DMS79 treated with DMSO at 0.1 percent for 48 hours (cell line): ENCODE results near the gene CALN1.

ENCODE experiments used
- DNase-seq: peaks from one replicate; lab custom pipeline; 2025; lab: John Stamatoyannopoulos, UW

Gene CALN1

DNA sequence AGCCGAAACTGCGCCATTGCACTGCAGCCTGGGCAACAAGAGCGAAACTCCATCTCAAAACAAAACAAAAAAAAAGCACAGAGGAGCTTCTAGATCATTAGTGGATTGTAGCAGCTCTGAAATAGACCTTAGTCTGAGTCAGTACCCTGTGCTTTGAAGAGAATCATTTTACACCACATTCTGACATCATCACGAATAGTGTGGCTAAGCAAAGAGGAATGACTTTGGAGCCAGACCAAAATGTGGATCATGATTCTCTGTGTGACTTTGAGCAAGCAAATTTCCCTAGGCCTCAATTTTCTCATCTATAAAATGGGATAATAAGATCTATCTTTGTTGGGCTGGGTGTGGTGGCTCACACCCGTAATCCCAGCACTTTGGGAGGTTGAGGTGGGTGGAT lies 618.9 kb downstream of the CALN1 start:
- no peak for DNase-seq

DNA sequence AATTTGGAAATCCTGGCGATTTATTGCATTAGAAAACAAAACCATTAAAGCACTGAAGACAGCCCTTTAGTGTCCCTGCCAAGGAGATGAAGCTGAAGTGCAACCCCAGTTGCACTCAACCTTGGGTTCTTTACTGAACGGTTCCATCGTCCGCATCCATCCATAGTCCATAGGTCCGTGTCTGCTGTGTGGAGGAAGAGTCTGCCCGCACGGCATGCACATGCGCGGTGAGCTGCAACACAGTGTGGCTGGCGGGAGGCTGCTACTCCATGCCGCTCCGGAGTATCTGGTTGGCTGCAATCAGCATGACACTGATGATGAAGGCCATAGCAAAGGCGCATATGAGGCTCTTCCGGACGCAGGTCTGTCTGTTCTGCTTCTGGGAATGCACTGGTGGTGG lies 624.6 kb downstream of the CALN1 start:
- DNase-seq: no peak

DNA sequence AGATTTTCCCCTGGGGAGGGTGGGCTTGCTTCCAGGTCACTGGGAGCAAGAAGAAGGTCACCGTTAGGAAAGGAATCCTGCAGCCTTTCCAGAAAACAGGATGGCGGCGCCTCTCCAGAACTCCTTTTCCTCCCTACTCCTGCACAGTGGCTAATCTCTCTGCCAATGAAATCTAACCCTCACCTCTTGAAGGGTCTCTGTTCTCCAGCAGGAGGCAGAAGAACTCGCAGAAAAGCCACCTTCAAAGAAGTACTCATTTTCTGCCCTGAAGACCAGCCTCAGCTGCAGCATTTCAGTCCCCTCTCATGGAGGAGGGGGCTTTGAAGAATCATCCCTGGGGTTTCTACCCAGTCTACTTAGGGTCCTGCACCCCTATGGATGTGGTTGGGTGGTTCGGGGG lies 626.9 kb downstream of the CALN1 start:
- DNase-seq: no peak

DNA sequence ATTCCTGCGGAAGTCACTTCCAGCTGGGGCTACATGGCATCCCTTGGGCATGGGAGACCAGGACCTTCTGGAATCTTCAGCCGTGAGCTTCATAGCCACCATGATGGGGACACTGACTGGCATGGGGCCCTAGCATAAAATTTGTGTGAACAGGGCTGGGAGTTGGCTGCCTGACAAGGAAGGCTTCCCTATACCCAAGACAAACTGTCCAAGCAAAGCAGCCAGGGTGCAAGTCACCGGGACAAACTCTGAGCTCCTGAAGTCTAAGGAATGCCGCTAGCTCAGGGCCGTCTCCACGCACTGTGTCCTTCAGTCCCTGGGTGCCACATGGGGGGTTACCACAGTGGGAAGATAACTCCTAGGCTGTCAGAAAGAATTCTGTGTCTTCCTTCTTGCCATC lies 627.4 kb downstream of the CALN1 start:
- DNase-seq: no peak

DNA sequence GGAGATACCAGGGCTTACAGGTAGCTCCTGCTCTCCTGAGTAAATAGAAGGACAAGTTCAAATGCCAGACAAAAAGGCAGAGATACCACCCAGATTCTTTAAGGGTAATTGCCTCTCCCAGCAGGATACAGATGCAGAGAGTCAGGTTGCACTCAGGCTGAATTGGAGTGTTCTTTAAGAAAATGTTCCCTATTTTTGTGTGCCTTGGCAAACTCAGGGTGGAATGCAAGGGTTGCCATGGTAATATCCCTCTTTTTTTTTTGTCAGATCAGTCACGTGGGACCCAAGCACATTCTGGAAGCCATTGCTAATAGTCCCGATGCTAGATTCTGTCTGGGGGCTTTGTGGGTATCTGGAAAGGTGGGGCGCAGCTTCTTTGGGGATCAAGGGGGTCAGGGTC lies 628.0 kb downstream of the CALN1 start:
- no peak for DNase-seq

DNA sequence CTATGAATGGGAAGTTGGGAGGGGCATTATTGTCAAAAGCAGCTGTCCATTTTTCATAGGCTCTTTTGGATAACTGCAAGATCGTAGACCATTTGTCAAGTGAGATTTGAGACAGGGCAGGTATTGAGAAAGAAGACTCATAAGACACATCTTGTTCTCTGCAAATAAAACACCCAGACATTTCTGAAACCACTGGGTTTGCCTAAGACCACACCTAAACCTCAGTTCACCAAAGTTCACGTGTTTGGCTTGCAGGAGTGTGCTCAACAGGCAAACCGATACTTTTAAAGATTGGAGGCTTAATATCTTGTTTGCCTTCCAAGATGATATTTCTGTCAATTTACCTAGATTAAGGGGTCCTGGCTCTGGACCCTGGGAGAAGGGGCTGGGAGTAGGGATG lies 628.4 kb downstream of the CALN1 start:
- DNase-seq: no peak

DNA sequence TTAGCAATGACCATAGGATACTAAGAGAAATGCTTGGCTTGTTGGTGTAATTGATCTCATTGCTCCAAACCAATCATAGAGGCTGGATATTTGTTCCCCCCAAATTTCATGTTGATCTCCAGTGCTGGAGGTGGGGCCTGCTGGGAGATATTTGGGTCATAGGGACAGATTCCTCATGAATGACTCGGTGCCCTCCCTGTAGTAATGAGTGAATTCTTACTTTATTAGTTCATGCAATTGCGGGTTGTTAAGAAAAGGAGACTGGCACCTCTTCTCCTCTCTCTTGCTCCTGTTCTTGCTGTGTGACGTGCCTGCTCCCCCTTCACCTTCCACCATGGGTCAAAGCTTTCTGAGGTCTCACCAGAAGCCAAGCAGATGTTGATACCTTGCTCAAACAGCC lies 630.1 kb downstream of the CALN1 start:
- no peak for DNase-seq

DNA sequence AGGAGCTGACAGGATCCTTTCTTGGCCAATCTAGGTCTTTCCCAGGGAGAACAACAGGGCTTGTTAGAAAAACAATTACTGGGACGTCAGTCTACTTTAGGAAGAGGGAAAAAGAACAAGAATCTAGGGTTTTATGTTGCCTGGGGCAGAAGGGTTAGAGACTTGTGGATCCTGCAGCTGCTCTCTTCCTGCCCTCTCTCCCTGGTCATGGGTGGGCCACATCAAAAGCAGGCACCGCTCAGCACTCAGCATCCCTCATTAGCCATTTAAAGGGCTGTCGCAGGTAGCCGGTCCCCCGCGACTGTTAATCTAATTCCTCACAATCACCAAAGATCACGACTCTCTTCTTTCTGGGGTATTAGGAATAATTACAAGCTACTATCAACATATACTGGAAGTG lies 631.9 kb downstream of the CALN1 start:
- DNase-seq: no peak

DNA sequence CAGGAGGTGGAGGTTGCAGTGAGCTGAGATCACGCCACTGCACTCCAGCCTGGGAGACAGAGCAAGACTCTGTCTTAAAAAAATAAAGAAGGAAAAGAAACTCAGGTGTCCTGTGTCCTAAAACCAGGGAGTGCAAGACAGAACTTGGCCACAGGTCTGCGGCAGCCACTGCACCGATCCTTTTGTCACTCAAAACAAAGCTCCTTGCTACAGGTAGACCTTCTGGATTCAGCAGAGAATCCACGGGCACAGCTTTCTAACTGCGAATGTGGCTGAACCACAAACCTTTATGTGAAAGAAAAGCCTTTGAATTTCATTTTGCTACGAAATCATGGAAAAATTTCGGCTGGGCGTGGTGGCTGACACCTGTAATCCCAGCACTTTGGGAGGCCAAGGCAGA lies 634.9 kb downstream of the CALN1 start:
- no peak for DNase-seq

DNA sequence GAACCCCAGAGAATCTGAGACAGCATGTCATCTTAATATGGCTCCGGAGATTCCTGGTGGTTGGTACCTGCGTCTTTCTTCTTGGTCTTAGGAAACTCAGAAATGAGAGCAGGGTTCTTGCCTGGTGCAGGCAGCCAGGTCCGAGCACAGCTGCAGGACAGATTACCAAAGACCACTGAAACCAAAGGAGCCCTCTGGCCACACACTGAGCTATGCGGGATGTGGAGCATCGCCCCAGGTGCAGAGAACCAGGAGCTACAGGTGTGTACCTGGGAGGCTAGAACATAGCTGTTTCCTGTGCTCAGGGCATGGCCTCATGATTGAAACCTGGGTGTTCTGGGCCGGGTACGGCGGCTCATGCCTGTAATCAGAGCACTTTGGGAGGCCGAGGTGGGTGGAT lies 635.4 kb downstream of the CALN1 start:
- no peak for DNase-seq

DNA sequence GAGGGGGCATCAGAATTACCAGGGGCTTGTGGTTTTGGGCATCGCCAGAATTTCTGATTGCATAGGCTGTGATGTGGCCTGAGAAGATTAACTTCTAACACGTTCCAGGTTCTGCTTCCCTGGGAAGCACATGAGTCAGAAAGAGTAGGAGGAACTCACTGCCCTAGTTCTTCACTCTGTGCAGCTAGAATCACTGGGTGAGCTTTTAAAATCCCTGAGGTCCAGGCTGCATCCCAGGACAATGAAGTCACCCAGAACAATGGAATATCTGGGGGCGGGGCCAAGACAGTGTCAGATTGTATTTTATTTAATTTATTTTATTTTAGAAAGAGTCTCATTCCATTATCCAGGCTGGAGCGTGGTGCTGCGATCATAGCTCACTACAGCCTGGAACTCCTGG lies 636.5 kb downstream of the CALN1 start:
- no peak for DNase-seq

DNA sequence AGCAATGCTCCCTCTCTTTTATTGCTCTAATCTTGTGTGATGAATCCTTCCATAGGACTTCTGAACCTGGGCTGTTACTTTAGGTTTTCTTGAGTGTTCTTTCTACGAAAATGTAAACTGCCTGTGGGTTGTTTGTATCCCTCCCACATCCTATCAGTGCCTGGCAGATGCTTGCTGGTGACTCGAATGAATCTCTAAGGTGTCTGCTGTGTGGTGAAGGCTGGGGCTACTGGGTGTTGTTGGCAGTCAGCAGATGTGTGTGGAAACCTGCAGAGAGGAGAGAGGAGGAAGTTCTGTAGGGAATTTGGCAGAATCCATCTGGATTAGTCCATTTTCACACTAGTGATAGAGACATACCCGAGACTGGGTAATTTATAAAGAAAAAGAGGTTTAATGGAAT lies 639.4 kb downstream of the CALN1 start:
- DNase-seq: no peak

DNA sequence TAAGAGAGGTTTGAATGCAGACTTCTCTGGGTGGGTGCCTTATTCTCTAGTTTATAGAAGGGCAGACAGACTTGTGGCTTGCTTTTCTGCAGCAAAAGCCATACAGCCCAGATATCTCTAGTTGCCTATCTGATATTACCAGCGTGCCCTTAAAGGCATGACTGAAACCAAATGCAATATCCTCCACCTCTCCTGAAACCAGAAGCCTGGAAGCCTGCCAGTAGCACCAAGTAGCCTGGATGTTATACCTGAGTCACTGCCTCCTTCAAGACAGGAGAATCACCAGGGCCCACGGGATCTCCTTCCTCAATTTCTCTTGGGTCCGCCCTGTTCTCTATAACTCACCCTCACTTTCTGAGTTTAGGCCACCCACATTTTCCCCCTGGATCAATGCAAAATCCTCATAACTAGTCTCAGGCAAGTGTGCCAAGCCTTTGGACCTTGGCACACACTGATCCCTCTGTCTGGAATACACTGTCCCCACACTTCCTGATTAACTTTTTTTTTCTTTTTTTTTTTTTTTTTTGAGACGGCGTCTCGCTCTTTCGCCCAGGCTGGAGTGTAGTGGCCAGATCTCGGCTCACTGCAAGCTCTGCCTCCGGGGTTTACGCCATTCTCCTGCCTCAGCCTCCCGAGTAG lies 641.8 kb downstream of the CALN1 start:
- no peak for DNase-seq

DNA sequence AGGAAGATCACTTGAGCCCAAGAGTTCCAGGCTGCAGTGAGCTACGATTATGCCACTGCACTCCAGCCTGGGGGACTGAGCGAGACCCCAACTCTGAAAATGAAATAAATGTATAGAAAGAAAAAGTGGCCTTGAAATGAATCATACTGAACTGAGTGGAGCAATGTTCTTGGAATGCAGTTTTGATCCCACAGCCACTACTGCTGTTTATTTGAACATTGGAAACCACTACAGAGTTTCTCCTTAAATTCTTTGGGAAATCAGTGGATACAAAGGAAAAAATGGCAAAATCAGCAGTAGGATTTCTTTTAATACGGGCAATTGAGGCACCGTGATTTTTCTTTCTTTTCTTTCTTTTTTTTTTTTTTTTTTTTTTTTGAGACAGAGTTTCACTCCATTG lies 642.8 kb downstream of the CALN1 start:
- DNase-seq: no peak

DNA sequence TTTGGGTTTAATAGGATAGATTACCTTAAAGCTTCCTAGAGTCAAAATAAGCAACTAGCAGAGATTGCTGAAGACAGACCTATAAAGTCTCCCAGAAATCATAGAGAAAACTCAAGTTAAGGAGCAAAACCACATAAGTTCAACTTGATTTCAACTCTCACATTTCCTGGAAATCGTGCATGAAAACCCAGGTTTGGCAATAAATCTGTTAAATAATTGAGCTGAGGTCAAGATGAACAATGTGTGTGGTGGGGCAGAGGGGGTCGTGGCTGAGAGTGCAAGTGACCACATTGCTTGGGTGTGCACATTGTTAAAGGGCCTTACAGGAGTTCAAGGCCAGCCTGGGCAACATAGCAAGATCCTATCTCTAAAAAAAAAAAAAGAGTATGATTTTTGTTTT lies 643.7 kb downstream of the CALN1 start:
- no peak for DNase-seq

DNA sequence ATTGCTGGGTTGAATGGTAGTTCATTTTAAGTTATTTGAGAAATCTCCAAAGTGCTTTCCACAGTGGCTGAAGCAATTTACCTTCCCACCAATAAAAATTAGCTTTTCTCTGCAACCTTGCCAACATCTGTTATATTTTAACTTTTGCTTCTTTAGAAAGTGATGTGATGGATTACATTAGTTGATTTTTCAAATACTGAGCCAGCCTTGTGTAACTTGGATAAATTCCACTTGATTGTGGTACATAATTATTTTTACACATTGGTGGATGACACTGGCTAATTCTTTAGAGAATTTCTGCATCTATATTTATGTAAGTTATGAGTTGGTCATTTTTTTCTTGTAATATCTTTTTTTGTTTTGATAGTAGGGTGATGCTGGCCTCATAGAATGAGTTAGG lies 646.1 kb downstream of the CALN1 start:
- DNase-seq: no peak

DNA sequence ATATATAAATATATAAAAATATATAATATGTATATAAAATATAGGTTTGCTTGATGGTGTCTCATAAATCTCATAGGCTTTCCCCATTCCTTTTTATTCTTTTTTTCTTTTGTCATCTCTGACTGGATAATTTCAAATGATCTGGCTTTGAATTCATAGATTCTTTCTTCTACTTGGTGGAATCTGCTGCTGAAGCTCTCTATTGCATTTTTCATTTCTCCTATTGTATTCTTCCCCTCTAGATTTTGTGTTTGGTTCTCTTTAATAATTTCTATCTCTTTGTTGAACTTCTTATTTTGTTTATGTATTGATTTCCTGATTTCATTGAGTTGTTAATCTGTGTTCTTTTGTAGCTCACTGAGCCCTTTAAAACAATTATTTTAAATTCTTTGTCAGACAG lies 650.8 kb downstream of the CALN1 start:
- no peak for DNase-seq

DNA sequence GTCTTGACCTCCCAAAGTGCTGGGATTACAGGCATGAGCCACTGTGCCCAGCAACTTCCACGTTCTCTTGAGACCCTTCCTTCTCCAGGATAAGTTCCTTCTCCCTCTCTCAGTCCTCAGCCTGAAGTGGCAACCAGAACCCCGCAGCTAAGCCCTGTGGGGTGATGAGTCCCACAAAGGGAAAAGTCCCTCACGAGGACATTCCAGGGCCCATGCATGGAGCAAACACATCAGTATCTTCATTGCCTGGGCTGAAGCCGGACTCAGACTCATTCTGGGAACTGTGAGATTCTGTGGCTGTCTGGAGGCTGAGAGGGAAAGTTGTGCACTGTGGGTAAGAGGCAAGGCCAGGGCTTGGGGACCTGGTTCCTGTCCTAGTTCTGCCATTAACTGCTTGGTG lies 657.3 kb downstream of the CALN1 start:
- no peak for DNase-seq

DNA sequence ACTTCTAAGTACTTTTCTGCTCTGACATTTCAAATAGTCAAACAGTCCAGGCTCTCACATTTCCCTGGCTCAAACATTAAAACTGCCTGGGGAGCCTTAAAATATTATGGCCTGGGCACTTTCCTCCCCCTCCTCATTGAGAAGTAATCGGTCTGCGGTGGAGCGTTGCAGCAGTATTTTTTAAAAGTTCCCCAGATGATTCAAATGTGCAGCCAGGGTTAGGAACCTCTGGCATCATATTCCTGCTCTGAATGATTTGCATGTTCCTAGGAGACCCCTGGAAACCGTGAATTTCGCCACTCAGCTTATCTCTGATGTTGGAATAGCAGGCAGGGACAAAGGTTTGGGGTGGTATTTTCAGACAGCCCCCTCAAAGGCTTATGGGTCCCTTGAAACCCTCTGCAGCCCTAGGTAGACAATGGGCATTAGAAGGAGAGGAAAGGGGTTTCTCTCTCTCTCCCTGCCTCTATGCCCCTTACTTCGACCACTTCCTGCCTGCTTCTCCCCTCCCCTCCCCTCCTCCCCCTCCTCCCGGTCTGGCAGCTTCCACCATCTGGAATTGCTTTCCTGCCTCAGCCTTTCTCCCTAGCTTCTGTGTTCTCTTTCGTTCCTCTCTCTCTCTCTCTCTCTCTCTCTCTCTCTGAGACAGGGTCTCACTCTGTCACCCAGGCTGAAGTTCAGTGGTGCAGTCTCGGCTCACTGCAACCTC lies 658.0 kb downstream of the CALN1 start:
- no peak for DNase-seq

DNA sequence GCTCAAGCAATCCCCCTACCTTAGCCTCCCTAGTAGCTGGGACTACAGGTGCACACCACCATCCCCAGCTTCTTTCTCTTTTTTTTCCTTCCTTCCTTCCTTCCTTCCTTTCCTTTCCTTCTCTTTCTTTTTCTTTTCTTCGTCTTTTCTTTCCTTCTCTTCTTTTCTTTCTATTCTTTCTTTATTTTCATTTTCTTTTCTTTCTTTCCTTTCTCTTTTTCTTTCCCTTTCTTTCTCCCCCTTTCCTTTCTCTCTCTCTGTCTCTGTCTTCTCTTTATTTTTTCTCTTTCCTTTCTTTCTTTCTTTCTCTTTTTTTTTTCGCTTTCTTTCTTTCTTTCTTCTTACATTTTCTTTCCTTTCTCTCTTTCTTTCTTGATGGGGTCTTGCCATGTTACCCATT lies 658.9 kb downstream of the CALN1 start:
- no peak for DNase-seq

DNA sequence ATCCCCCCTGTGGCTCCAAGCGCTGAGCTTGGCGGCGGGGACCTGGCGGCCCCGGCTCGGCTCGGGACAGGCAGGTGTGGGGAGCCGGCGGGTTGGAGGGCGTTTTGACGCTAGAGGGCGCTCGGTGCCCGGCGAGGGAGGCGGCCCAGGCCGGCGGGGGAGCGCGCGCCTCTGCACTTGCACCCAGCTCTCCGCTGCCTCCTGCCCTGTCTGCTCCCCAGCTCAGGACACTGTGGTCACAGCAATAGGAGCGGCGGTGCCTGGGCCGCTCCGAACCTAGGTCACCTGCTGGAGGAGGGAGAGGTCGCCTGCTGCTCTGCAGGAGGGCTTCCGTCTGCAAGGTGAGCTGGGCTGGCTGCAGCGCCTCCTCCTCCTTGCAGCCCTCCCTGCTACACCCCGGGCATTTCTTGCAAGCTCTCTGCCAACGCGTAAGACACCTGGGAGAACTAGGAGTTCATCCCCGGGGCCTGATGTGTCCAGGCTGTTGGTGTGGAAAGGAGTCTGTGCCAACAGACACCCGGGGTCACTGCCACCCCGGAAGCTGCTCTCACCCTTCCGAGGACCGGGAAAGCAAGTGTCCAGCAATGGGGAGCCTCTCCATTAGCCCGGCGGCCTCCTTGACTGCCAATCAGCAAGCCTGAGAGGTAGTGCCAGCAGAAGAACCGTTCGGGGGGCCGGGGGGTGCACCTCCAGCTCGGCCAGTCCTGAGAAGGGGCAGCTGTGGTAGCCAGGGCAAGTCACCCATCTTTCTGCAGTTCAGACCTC lies 659.8 kb downstream of the CALN1 start:
- DNase-seq: no peak

DNA sequence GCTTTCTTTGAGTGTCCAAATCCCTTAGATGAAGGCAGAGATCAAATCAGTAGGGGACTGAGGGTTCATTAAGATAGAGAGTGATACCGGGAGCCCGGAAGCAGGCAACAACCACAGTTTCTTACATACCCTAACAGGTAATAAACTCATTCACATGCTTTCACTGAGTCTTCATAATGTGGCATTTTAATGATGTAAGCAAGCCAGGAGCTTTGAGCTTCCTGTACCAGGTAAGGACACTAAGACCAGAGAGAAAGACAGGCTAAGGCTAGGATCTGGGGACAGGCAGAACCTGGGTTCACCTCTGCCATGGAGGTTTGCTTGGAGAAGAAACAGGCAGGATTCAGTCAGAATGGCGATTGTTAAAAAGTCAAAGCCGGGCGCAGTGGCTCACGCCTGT lies 661.8 kb downstream of the CALN1 start:
- DNase-seq: no peak

DNA sequence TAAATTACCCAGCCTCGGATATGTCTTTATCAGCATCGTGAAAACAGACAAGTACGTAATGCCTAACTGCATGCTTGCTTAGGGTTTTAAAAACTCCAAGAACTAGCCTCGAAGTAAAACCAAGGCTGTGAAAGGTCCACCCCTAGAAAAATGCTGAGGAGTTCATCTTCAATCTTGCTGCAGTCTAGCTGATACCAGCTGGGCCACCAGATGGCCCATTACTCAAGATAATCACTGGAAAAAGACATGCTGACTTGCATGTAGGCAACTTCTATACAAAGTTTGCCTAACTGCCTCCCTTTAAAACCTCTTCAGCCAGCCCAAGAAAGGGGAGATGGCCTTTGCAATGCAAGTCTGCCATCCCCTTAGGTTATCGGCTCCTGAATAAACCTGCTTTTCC lies 666.1 kb downstream of the CALN1 start:
- DNase-seq: no peak

DNA sequence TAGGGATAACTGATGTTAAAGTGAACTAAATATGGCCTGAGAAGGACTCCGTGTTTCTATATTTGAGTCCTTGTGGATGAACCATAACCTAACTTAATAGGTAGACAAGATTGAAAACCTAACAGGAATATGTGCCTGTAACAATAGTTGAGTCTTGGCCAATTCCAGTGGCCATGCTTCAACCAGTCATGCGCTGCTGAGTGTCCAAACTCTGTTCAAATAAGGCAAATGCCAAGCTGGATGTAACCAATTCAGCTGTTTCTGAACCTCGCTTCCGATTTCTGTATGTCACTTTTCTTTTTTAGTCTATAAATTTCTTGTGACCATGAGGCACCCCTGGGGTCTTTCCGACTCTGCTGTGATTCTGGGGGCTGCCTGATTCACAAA lies 672.0 kb downstream of the CALN1 start:
- DNase-seq: no peak
